CD4-positive, alpha-beta memory T cell (primary cell): ENCODE data around the gene PTPDC1. TPM values are rescaled to one million over a fixed set of nuclear protein-coding genes. Genes with fewer than 3 reads are reported as not detected.

Experiments used
- CTCF ChIA-PET: fragments of 350-600 bp; sonication (Branson Sonifier 250); formaldehyde crosslinking; loops from one replicate; lab custom pipeline; 2021; ENCODE audit warnings: inconsistent platforms; ENCODE audit not compliant: partially characterized antibody; lab: Charles Lee
- POLR2A ChIA-PET: fragments of 350-600 bp; sonication (Branson Sonifier 250); formaldehyde crosslinking; loops from one replicate; lab custom pipeline; 2021; ENCODE audit not compliant: partially characterized antibody; lab: Charles Lee
- DNase-seq, 5 donors: peaks; one replicate each; pipeline versions ENCODE4 v3.0.0 to v3.0.0-alpha.2; 2020 to 2022; ENCODE audit warnings: mixed read lengths in 1 of 5
- H3K27ac ChIP-seq: one replicate; pipeline ENCODE4 v1.7.0; 2013; ENCODE audit warnings: low read depth, low read length
- H3K27me3 ChIP-seq: 2 replicates; pipeline ENCODE4 v1.7.0; 2013; ENCODE audit warnings: mild to moderate bottlenecking, low read length, moderate library complexity; ENCODE audit not compliant: insufficient read depth
- H3K36me3 ChIP-seq: 2 replicates; pipeline ENCODE4 v1.7.0; 2013; ENCODE audit warnings: mild to moderate bottlenecking, low read length, moderate library complexity; ENCODE audit not compliant: insufficient read depth
- H3K4me1 ChIP-seq: 2 replicates; pipeline ENCODE4 v1.7.0; 2013; ENCODE audit warnings: mild to moderate bottlenecking, low read length, moderate library complexity; ENCODE audit not compliant: insufficient read depth
- H3K4me3 ChIP-seq, 2 donors: one replicate each; pipeline ENCODE4 v1.7.0; 2013; ENCODE audit warnings: low read length in 2 of 2, mild to moderate bottlenecking in 1 of 2
- H3K9me3 ChIP-seq, 2 donors: one replicate each; pipeline ENCODE4 v1.7.0; 2013; ENCODE audit warnings: low read length in 2 of 2, control low read depth in 1 of 2; ENCODE audit not compliant: control insufficient read depth in 1 of 2
- H3K27ac Mint-ChIP-seq, 7 donors: one replicate each; pipeline ENCODE4 v1.8.0; 2020 to 2021; ENCODE audit warnings: mixed read lengths in 7 of 7, mild to moderate bottlenecking in 6 of 7, inconsistent platforms in 3 of 7, moderate library complexity in 3 of 7
- H3K27me3 Mint-ChIP-seq, 2 donors: one replicate each; pipeline ENCODE4 v1.8.0; 2020 to 2021; ENCODE audit warnings: mixed read lengths in 2 of 2
- H3K36me3 Mint-ChIP-seq, 2 donors: one replicate each; pipeline ENCODE4 v1.8.0; 2020 to 2021; ENCODE audit warnings: mixed read lengths in 2 of 2, inconsistent platforms in 1 of 2, mild to moderate bottlenecking in 1 of 2
- H3K4me1 Mint-ChIP-seq, 4 donors: one replicate each; pipeline ENCODE4 v1.8.0; 2020 to 2021; ENCODE audit warnings: mixed read lengths in 4 of 4, mild to moderate bottlenecking in 1 of 4
- H3K4me3 Mint-ChIP-seq, 8 donors: one replicate each; pipeline ENCODE4 v1.8.0; 2020 to 2021; ENCODE audit warnings: mixed read lengths in 8 of 8, mild to moderate bottlenecking in 7 of 8, moderate library complexity in 6 of 8, inconsistent platforms in 3 of 8
- H3K9me3 Mint-ChIP-seq, 8 donors: one replicate each; pipeline ENCODE4 v1.8.0; 2020 to 2021; ENCODE audit warnings: mixed read lengths in 8 of 8, mild to moderate bottlenecking in 5 of 8, inconsistent platforms in 3 of 8, moderate library complexity in 1 of 8
- intact Hi-C: fragments of 100-400 bp; cut with micrococcal nuclease; formaldehyde crosslinking; loops from one replicate; pipeline ENCODE4 v1.15.1; 2023
- polyA plus RNA-seq, 2 donors: library from polyadenylated mRNA; unstranded; fragments of 300-500 nt; fragmentation: Illumina TruSeq; gene quantifications; one replicate each; pipeline ENCODE4 v1.2.3, GENCODE V29; 2021
- total RNA-seq, 2 experiments: library from RNA; stranded (reverse); gene quantifications; one replicate each; pipeline ENCODE4 v1.2.3, GENCODE V29; 2021

The PTPDC1 gene
- total and polyA plus RNA-seq, 4 experiments from 2014 or later = 1.7 to 5.5 (median 3.6) TPM

- intact Hi-C loops = no loop called here
- Mint-ChIP-seq H3K4me1 (no peaks in the 10 kb centered on the region), H3K9me3 (peaks cover 5 to 54% (median 42%) of the 10 kb centered on the region in 8 donors)
Measured at GRCh38 chr9:94128580-94128979, 44.3 kb downstream of the PTPDC1 start.

DNA sequence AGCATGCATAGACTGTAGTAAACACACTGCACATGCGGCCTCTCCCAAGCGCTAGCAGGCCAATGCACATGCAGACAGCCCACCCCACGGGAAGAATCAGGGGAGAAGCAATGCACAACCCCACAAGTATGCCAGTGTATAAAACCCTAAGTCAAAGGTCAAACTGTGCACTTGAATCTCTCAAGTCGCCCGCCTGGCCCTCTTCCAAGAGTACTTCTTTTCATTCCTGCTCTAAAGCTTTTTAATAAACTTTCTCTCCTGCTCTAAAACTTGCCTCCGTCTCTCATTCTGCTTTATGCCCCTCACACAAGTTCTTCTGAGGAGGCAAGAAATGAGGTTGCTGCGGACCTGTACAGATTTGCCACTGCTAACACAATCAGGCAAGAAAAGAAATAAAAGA is 50.4 kb downstream of the PTPDC1 start:
- Mint-ChIP-seq H3K4me3 (no peak overlapping the region), H3K9me3 (peaks cover 0 to 9% (median 4%) of the 10 kb centered on the region in 8 donors), H3K36me3 (no peaks in the 10 kb centered on the region), H3K27ac (no peak overlapping the region), H3K4me1 (no peaks in the 10 kb centered on the region), H3K27me3 (peaks cover 0 to 12% of the 10 kb centered on the region in 2 donors)
- no peaks in the 10 kb centered on the region for H3K4me1 ChIP-seq
- no peaks in the 10 kb centered on the region for H3K9me3 ChIP-seq
- H3K36me3 ChIP-seq = no peaks in the 10 kb centered on the region
- DNase-seq = no peak
- ChIA-PET POLR2A (no interaction called here), CTCF (no interaction called here)
- no peaks in the 10 kb centered on the region for H3K27me3 ChIP-seq
- H3K4me3 ChIP-seq = no peak overlapping the region
- no peak overlapping the region for H3K27ac ChIP-seq
- intact Hi-C loops = no loop called here

More at GRCh38 chr9:94128580-94128979, 44.3 kb downstream of the PTPDC1 start:
- POLR2A ChIA-PET = interaction anchor here (1.5 kb wide), 1 partner anchor 19 kb away, joined by 3 read pairs; no protein-coding TSS in a partner anchor
- Histone ChIP-seq H3K4me3 (no peak overlapping the region), H3K36me3 (no peaks in the 10 kb centered on the region), H3K9me3 (peaks cover 0 to 10% of the 10 kb centered on the region in 2 donors), H3K27ac (no peak overlapping the region), H3K4me1 (no peaks in the 10 kb centered on the region), H3K27me3 (no peaks in the 10 kb centered on the region)
- DNase-seq = no peak
- Mint-ChIP-seq H3K27me3 (peaks cover 1 to 8% of the 10 kb centered on the region in 2 donors), H3K4me3 (no peak overlapping the region), H3K36me3 (peaks cover 12 to 14% of the 10 kb centered on the region in 2 donors), H3K27ac (no peak overlapping the region)
- CTCF ChIA-PET = interaction anchor here (1.4 kb wide), 1 partner anchor 63 kb away, joined by 3 read pairs; no protein-coding TSS in a partner anchor

GRCh38 chr9:94135222-94135621 is 51.0 kb downstream of the PTPDC1 start:
- CTCF ChIA-PET = no interaction called here
- Histone ChIP-seq H3K9me3 (no peaks in the 10 kb centered on the region), H3K4me3 (no peak overlapping the region), H3K27ac (no peak overlapping the region), H3K4me1 (no peaks in the 10 kb centered on the region), H3K36me3 (no peaks in the 10 kb centered on the region), H3K27me3 (no peaks in the 10 kb centered on the region)
- Mint-ChIP-seq H3K4me1 (no peaks in the 10 kb centered on the region), H3K36me3 (no peaks in the 10 kb centered on the region), H3K4me3 (no peak overlapping the region), H3K27me3 (peaks cover 0 to 12% of the 10 kb centered on the region in 2 donors), H3K9me3 (peaks cover 0 to 6% (median 2%) of the 10 kb centered on the region in 8 donors), H3K27ac (no peak overlapping the region)
- POLR2A ChIA-PET = no interaction called here
- intact Hi-C loops = no loop called here
- DNase-seq = no peak

DNA sequence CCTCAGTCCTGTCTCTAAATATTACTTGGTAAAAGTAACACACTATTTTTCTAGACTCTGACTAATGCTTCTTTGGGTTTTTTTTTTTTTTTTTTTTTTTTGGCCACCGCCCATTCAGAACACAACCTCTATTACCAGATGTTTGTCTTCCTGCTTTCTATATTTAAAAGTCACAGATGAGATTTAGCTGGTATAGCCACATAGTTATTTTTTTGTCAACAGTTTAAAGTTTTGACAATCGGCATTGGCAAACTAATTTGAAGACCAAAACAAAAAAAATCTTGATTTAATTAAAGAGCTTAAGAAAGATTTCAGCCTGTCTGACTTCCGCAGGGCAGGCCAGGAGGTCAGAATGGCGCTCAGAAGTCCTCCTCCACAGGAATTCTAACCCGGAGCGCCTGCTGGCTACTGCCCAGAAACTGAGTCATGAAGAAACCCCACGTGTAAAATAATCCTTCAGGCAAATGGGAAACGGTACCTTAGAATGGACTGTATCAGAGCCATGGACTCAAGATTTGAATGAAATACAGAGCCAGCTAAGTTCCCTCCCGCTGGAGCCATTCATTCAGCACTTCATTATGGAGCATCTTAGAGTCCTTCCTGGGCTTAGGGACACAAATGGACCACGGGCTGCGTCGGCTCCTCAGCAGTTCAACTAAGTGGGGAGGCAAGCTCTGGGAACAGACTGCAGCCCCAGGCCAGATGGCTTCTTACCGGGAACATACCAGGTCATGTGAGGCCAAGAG is 55.6 kb downstream of the PTPDC1 start:
- Mint-ChIP-seq H3K27me3 (peaks cover 3% of the 10 kb centered on the region in 2 donors), H3K27ac (peak overlapping the region in 1 of 7 donors; percentile 8), H3K4me1 (no peaks in the 10 kb centered on the region), H3K36me3 (no peaks in the 10 kb centered on the region), H3K4me3 (no peak overlapping the region), H3K9me3 (no peaks in the 10 kb centered on the region)
- no peak overlapping the region for H3K27ac ChIP-seq
- no peaks in the 10 kb centered on the region for H3K9me3 ChIP-seq
- H3K27me3 ChIP-seq = no peaks in the 10 kb centered on the region
- no peaks in the 10 kb centered on the region for H3K4me1 ChIP-seq
- H3K4me3 ChIP-seq = no peak overlapping the region
- intact Hi-C loops = no loop called here
- no peaks in the 10 kb centered on the region for H3K36me3 ChIP-seq
- ChIA-PET CTCF (interaction anchor here (0.7 kb wide), 1 partner anchor 10 kb away, joined by 4 read pairs; no protein-coding TSS in a partner anchor), POLR2A (no interaction called here)
- no peak for DNase-seq

- POLR2A ChIA-PET = no interaction called here
Measured at GRCh38 chr9:94140418-94140780, 56.1 kb downstream of the PTPDC1 start.

DNA sequence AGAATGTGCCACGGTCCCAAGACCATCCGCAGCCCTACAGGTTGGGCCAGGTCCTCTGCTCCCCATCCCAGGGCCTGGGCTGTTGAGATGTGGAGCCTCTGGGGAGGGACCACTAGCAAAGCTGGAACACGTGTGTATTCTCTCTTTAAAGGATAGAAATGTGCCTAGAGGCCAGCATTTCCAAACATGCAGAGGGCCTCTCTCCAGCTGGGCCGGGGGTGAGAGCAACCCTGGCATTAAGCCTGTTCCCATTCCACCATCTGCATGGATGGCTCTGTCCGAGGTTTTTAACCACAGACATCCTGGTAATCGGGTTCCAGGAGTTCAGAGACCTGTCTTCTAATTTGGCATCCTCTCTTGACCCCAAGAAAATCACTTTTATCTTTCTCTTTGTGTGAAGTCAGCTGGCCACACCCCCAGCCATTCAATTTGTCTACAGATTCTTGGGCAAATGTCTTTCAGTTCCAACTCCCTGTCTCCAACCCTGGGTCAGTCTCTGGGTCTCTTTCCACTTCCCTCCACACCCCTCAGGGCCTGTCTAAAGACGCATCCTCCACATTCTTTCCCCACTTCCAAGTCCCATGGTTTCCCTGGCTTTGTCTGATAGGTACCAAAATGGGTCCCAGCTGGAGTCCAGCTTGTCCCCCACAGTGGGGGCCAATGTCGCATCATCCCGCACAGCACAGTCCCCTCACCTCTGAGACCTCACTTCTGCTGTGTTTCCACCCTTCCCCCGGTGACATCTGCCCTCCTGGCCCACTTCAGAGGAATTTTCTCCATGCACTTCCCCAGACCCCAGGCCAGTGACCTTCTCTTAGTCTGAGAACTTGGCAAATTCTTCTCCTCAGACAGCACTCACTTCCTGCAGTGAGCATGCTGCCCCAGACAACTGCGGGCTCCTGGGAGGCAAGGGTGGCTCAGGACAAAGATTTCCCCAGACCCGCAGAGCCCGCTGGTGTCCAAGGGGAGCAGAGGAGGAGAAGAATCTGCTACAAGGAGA is 56.8 kb downstream of the PTPDC1 start:
- Mint-ChIP-seq H3K4me1 (no peaks in the 10 kb centered on the region), H3K9me3 (no peaks in the 10 kb centered on the region), H3K27me3 (peaks cover 3% of the 10 kb centered on the region in 2 donors), H3K27ac (no peak overlapping the region), H3K4me3 (no peak overlapping the region), H3K36me3 (no peaks in the 10 kb centered on the region)
- no peaks in the 10 kb centered on the region for H3K27me3 ChIP-seq
- H3K9me3 ChIP-seq = no peaks in the 10 kb centered on the region
- DNase-seq = no peak
- intact Hi-C loops = no loop called here
- no peaks in the 10 kb centered on the region for H3K36me3 ChIP-seq
- no peak overlapping the region for H3K27ac ChIP-seq
- no peaks in the 10 kb centered on the region for H3K4me1 ChIP-seq
- ChIA-PET CTCF (no interaction called here), POLR2A (no interaction called here)
- H3K4me3 ChIP-seq = no peak overlapping the region

More at GRCh38 chr9:94140418-94140780, 56.1 kb downstream of the PTPDC1 start:
- DNase-seq = no peak
- H3K36me3 Mint-ChIP-seq = no peaks in the 10 kb centered on the region
- H3K27ac ChIP-seq = no peak overlapping the region
- CTCF ChIA-PET = no interaction called here
- H3K9me3 Mint-ChIP-seq = no peaks in the 10 kb centered on the region
- H3K4me1 Mint-ChIP-seq = no peaks in the 10 kb centered on the region
- no peak overlapping the region for H3K27ac Mint-ChIP-seq
- no peaks in the 10 kb centered on the region for H3K4me1 ChIP-seq
- H3K27me3 ChIP-seq = no peaks in the 10 kb centered on the region
- peaks cover 3% of the 10 kb centered on the region in 2 donors for H3K27me3 Mint-ChIP-seq
- no peaks in the 10 kb centered on the region for H3K36me3 ChIP-seq
- H3K4me3 Mint-ChIP-seq = no peak overlapping the region
- H3K9me3 ChIP-seq = no peaks in the 10 kb centered on the region
- intact Hi-C loops = no loop called here
- H3K4me3 ChIP-seq = no peak overlapping the region

- H3K4me1 Mint-ChIP-seq = no peaks in the 10 kb centered on the region
- H3K4me1 ChIP-seq = no peaks in the 10 kb centered on the region
- H3K9me3 Mint-ChIP-seq = no peaks in the 10 kb centered on the region
- H3K27ac ChIP-seq = no peak overlapping the region
- DNase-seq = no peak
- CTCF ChIA-PET = no interaction called here
- no peak overlapping the region for H3K4me3 Mint-ChIP-seq
- peaks cover 2 to 3% of the 10 kb centered on the region in 2 donors for H3K27me3 Mint-ChIP-seq
- POLR2A ChIA-PET = no interaction called here
- H3K36me3 ChIP-seq = no peaks in the 10 kb centered on the region
- H3K36me3 Mint-ChIP-seq = no peaks in the 10 kb centered on the region
- H3K27ac Mint-ChIP-seq = no peak overlapping the region
- intact Hi-C loops = no loop called here
- H3K9me3 ChIP-seq = no peaks in the 10 kb centered on the region
- no peaks in the 10 kb centered on the region for H3K27me3 ChIP-seq
- no peak overlapping the region for H3K4me3 ChIP-seq
Measured at GRCh38 chr9:94142353-94142752, 58.1 kb downstream of the PTPDC1 start.
